Left lung (tissue), 10 donors: Measurements from ENCODE around the gene SLC25A17. TPM values are rescaled to one million over a fixed set of nuclear protein-coding genes. Genes with fewer than 3 reads are reported as not detected.
A peak's percentile ranks its signal among the peaks of the same experiment; 100 is the strongest.
"Not testable (repeated sequence)": the region's sequence is repeated elsewhere in the genome, so short reads cannot be mapped to it uniquely, and the experiment has no call there.

Source experiments
- ATAC-seq: fragments of 200-7000 bp; cut with Tn5 transposase; one replicate; pipeline ENCODE4 v1.9.1; 2020; ENCODE audit warnings: moderate library complexity
- DNase-seq, 4 donors: peaks; one replicate each; pipeline ENCODE4 v3.0.0-alpha.2; 2013 to 2020
- H3K27ac ChIP-seq, 2 donors: fragments of 200-600 bp; sonication (generic) in 1 of 2; one replicate each; pipeline versions ENCODE4 v1.5.0 to v1.8.0; 2020 to 2021
- H3K27me3 ChIP-seq, 2 donors: fragments of 200-600 bp; sonication (generic) in 1 of 2; one replicate each; pipeline versions ENCODE4 v1.5.0 to v1.8.0; 2020 to 2021
- H3K36me3 ChIP-seq, 2 donors: fragments of 200-600 bp; sonication (generic) in 1 of 2; one replicate each; pipeline versions ENCODE4 v1.5.0 to v1.8.0; 2020 to 2021
- H3K4me1 ChIP-seq, 2 donors: fragments of 200-600 bp; one replicate each; pipeline ENCODE4 v1.8.0; 2021
- H3K4me3 ChIP-seq, 2 donors: fragments of 200-600 bp; sonication (generic) in 1 of 2; one replicate each; pipeline versions ENCODE4 v1.5.0 to v1.8.0; 2020 to 2021; ENCODE audit warnings: mild to moderate bottlenecking in 1 of 2
- H3K9me3 ChIP-seq, 2 donors: fragments of 200-600 bp; sonication (generic) in 1 of 2; one replicate each; pipeline versions ENCODE4 v1.5.0 to v1.8.0; 2020 to 2021
- CTCF ChIP-seq, 2 donors: fragments of 200-600 bp; sonication (generic) in 1 of 2; IDR thresholded peaks; one replicate each; pipeline versions ENCODE4 v1.5.0 to v1.8.0; 2021; ENCODE audit warnings: antibody characterized with exemption in 2 of 2
- intact Hi-C, 2 donors: fragments of 100-400 bp; cut with DNase I; formaldehyde crosslinking; loops; one replicate each; pipeline versions ENCODE4 v1.11.2 to v1.14.2; 2022
- polyA plus RNA-seq, 6 donors: library from polyadenylated mRNA; unstranded; fragments of 120-200 nt; gene quantifications; one replicate each; pipeline ENCODE4 v1.2.1, GENCODE V29; 2013; ENCODE audit not compliant: insufficient read length in 6 of 6
- total RNA-seq, 2 donors: library from RNA; stranded (reverse); fragmentation: NEBNext Ultra II Directional; extraction: Animal tissue kit (Norgen Biotek cat#: 25700); gene quantifications; one replicate each; pipeline ENCODE4 v1.2.1, GENCODE V29; 2021
- donor health status: DM: no; HTN: yes; CAD: no.
- donor health status: DM: no; HTN: no; CAD: no.

SLC25A17 gene
- total and polyA plus RNA-seq, 8 donors, result 18.3 to 36.9 (median 33.0) TPM

GRCh38 chr22:40759294-40759840 is 59.8 kb downstream of the SLC25A17 start:
- no peak overlapping the region for H3K4me3 ChIP-seq
- no peaks in the 10 kb centered on the region for H3K9me3 ChIP-seq
- intact Hi-C loops, result no loop called here
- H3K27ac ChIP-seq, result no peak overlapping the region
- no peaks in the 10 kb centered on the region for H3K36me3 ChIP-seq
- ATAC-seq (no peak), DNase-seq (no peak)
- H3K27me3 ChIP-seq, result no peaks in the 10 kb centered on the region
- TF ChIP-seq CTCF (IDR thresholded peaks at IDR 0.05), result no peak
- no peaks in the 10 kb centered on the region for H3K4me1 ChIP-seq

- H3K4me3 ChIP-seq, H3K27me3 ChIP-seq, H3K27ac ChIP-seq, intact Hi-C loops, H3K9me3 ChIP-seq, ATAC-seq, H3K36me3 ChIP-seq, H3K4me1 ChIP-seq, DNase-seq: not testable (repeated sequence)
Measured at GRCh38 chr22:40758851-40759250, 60.3 kb downstream of the SLC25A17 start.

DNA sequence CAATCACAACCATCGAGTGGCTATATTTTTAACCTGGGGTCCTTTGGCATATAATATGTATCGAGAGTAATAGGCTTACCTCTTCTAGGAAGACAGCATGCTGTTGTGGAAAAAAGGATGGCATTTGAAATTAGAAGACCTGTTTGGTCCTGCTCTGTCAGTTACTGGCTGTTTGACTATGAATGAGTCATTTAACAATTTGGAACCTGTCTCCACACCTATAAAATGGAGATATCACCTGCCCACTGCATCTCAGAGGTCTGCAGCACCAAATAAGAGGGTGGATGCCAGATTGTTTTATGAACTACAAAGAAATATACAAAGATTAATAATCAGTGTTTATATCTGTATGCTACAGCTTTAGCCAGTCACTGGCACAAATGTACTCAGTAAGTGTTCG is 60.8 kb downstream of the SLC25A17 start:
- Histone ChIP-seq H3K9me3 (no peaks in the 10 kb centered on the region), H3K27ac (no peak overlapping the region), H3K4me1 (no peaks in the 10 kb centered on the region), H3K36me3 (no peaks in the 10 kb centered on the region), H3K27me3 (no peaks in the 10 kb centered on the region), H3K4me3 (no peak overlapping the region)
- intact Hi-C loops, result no loop called here
- ATAC-seq (no peak), DNase-seq (no peak)
- TF ChIP-seq CTCF (IDR thresholded peaks at IDR 0.05), result no peak

DNA sequence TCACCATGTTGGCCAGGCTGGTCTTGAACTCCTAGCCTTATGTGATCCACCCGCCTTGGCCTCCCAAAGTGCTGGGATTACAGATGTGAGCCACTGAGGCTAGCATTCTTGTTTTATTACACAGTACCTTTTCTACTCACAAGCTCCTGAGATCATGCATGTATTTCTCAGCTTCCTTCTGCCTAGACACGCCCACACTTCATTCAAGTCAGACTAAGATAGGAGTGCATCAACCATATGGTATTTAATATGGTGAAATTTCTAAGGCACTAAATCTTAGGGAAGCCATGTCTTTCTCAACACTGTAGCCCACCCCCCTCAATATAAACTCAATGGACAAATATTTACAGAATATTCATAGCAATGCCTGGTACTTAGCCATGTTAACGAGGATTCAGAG is 62.1 kb downstream of the SLC25A17 start:
- TF ChIP-seq CTCF (IDR thresholded peaks at IDR 0.05), result no peak
- H3K4me3 ChIP-seq, result no peak overlapping the region
- intact Hi-C loops, result no loop called here
- peak; percentile 47 for ATAC-seq
- H3K27me3 ChIP-seq, result no peaks in the 10 kb centered on the region
- H3K9me3 ChIP-seq, result no peaks in the 10 kb centered on the region
- DNase-seq, result no peak
- H3K27ac ChIP-seq, result no peak overlapping the region
- no peaks in the 10 kb centered on the region for H3K4me1 ChIP-seq
- H3K36me3 ChIP-seq, result no peaks in the 10 kb centered on the region

DNA sequence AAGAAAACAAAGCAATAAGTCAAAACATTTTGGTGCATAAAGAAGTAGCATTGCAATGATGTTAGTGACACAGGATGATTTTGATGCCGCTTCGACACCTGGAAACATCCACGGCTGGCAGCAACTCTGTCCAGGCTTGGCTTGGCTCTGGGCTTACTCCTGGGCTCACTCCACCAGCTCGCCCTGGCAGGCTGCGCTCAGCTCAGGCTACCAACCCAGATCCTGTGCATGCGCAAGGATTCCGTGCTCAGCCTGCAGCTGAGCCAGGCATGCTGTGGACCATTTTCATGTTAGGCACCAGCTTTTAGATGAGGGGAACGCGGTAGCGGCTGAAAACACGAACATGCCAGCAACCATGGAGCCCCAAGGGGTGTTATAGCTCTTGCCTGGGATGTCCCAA is 66.0 kb downstream of the SLC25A17 start:
- no peak for TF ChIP-seq CTCF (IDR thresholded peaks at IDR 0.05)
- no peak overlapping the region for H3K27ac ChIP-seq
- H3K36me3 ChIP-seq, result no peaks in the 10 kb centered on the region
- no peaks in the 10 kb centered on the region for H3K4me1 ChIP-seq
- DNase-seq (no peak), ATAC-seq (no peak)
- H3K4me3 ChIP-seq, result no peak overlapping the region
- no peaks in the 10 kb centered on the region for H3K27me3 ChIP-seq
- H3K9me3 ChIP-seq, result peaks cover 0 to 9% of the 10 kb centered on the region in 2 donors
- intact Hi-C loops, result no loop called here

DNA sequence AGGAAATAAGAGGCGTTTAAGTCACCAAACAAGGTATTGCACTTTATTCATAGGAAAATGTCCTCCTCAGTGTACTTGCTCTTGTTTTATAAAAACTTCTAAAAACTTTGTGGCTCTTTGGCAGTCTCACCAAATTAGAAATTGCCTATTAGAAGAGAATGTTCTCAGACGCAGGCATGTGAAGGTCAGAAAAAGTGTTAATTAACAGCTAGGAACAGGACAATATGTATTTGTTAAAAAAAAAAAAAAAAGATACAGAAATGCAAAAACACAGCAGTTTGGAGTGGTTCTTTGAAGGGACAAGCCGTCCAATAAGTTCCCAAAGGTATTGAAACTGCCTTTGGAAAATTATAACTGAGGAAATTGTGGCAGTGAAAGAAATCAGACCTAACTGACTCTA is 67.9 kb downstream of the SLC25A17 start:
- H3K9me3 ChIP-seq, result peaks cover 0 to 10% of the 10 kb centered on the region in 2 donors
- no peak for ATAC-seq
- no peaks in the 10 kb centered on the region for H3K4me1 ChIP-seq
- TF ChIP-seq CTCF (IDR thresholded peaks at IDR 0.05), result no peak
- H3K4me3 ChIP-seq, result no peak overlapping the region
- no peaks in the 10 kb centered on the region for H3K27me3 ChIP-seq
- no peak overlapping the region for H3K27ac ChIP-seq
- no peak for DNase-seq
- H3K36me3 ChIP-seq, result no peaks in the 10 kb centered on the region
- intact Hi-C loops, result no loop called here
